Suprapubic skin (tissue), 3 donors: Measurements from ENCODE around the gene ISG20L2.

Source experiments
- CTCF ChIP-seq, 2 donors: fragments of 200-600 bp in 1 of 2; fragments of 450-650 bp in 1 of 2; sonication (generic) in 1 of 2; IDR thresholded peaks; one replicate each; pipeline ENCODE4 v1.5.1; 2016 to 2019; ENCODE audit warnings: antibody characterized with exemption in 2 of 2, mild to moderate bottlenecking in 1 of 2, moderate library complexity in 1 of 2
- POLR2AphosphoS5 ChIP-seq, 3 donors: sonication (generic); formaldehyde crosslinking; IDR thresholded peaks; one replicate each; pipeline ENCODE4 v1.6.1; 2017; ENCODE audit warnings: antibody characterized with exemption in 3 of 3

GRCh38 chr1:156743367-156744302, 15.1 kb upstream of the ISG20L2 start:
- TF ChIP-seq CTCF (IDR thresholded peaks at IDR 0.05) = no peak
- TF ChIP-seq POLR2AphosphoS5 (IDR thresholded peaks at IDR 0.05) = no peak
